ENCODE results near the gene PRKAG3. TPM values are rescaled to one million over a fixed set of nuclear protein-coding genes. Genes with fewer than 3 reads are reported as not detected.

The PRKAG3 gene
- total and polyA plus RNA-seq, 2 donors (not counting 3 experiments of a cell fraction or from before 2014, with no cell fraction given) = not detected

DNA sequence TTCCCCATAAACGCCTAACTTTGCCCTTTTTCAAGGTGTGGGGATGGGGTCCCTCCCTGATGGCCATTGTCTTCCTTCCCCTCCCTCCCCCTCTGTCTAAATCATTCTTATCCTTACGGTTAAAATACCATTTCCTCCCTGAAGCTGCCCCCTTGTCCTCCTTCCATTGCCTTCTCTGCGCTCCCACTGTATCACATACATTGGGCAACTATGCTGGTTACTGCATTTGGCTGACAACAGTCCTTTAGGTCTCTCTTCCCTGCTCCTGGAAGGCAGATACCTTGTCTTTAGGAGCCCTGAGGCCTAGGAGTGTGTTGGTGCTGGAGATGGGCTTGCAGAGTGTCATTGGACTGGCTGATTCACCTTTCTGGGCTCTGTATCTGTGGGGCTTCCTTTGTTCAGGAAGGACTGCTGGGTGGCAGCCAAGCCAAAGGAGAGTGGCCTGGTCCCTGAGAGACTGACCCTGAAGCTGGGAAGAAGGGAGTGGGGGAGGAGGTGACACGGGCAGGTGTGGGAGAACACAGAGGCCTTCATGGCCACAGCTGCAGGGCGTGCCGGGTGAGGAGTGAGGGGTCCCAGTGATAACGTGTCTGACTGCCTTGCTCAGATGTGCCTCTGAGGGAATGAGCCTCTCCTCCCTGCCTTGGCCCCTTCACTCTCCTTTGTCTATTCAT is 30.2 kb upstream of the PRKAG3 start:
- Histone ChIP-seq H3K4me3 (replicated peaks in 1 of 3; ENCODE audit: insufficient read depth in 1 of 3, low read depth in 1 of 3, low read length in 3 of 3) (no peak overlapping the region), H2AFZ (ENCODE audit: low read depth, low read length) (no peak overlapping the region), H3K9me1 (replicated peaks; ENCODE audit: control insufficient read depth, extremely low read depth, insufficient read depth, low read length) (no peaks in the 10 kb centered on the region), H3K79me2 (ENCODE audit: control insufficient read depth, insufficient read depth, low read length) (no peaks in the 10 kb centered on the region), H4K20me1 (replicated peaks; ENCODE audit: control insufficient read depth, extremely low read depth, insufficient read depth, low read length) (no peaks in the 10 kb centered on the region), H3K9me3 (replicated peaks; ENCODE audit: control insufficient read depth, insufficient read depth, low read length) (no peaks in the 10 kb centered on the region), H3K4me2 (ENCODE audit: insufficient read depth, low read length) (no peak overlapping the region), H3K9ac (replicated peaks; ENCODE audit: extremely low read depth, insufficient read depth, low read length) (no peak overlapping the region), H3K27me3 (ENCODE audit: control insufficient read depth in 2 of 2, insufficient read depth in 2 of 2, low read length in 2 of 2) (peaks cover 48 to 55% of the 10 kb centered on the region in 2 experiments), H3K4me1 (ENCODE audit: control insufficient read depth, extremely low read depth, insufficient read depth, low read length) (no peaks in the 10 kb centered on the region), H3K27ac (ENCODE audit: insufficient read depth, low read depth, low read length) (no peak overlapping the region), H3K36me3 (ENCODE audit: control insufficient read depth in 2 of 2, extremely low read depth in 1 of 2, insufficient read depth in 2 of 2, low read length in 2 of 2) (no peaks in the 10 kb centered on the region)
- no peak for DNase-seq (ENCODE audit: low read depth, low spot score)
- intact Hi-C loops (cut with micrococcal nuclease) = no loop called here
- TF ChIP-seq POLR2AphosphoS5 (IDR thresholded peaks at IDR 0.05; ENCODE audit: insufficient read depth, low read depth, low read length) = no peak
- no peak for TF ChIP-seq POLR2A (IDR thresholded peaks at IDR 0.05; ENCODE audit: low read depth, low read length)
- TF ChIP-seq, protein P1, sequence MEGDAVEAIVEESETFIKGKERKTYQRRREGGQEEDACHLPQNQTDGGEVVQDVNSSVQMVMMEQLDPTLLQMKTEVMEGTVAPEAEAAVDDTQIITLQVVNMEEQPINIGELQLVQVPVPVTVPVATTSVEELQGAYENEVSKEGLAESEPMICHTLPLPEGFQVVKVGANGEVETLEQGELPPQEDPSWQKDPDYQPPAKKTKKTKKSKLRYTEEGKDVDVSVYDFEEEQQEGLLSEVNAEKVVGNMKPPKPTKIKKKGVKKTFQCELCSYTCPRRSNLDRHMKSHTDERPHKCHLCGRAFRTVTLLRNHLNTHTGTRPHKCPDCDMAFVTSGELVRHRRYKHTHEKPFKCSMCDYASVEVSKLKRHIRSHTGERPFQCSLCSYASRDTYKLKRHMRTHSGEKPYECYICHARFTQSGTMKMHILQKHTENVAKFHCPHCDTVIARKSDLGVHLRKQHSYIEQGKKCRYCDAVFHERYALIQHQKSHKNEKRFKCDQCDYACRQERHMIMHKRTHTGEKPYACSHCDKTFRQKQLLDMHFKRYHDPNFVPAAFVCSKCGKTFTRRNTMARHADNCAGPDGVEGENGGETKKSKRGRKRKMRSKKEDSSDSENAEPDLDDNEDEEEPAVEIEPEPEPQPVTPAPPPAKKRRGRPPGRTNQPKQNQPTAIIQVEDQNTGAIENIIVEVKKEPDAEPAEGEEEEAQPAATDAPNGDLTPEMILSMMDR (IDR thresholded peaks at IDR 0.05; ENCODE audit: extremely low read depth in 1 of 2, insufficient read depth in 1 of 2, low read depth in 1 of 2, low read length in 2 of 2) = no peak
- TF ChIP-seq, protein P2, sequence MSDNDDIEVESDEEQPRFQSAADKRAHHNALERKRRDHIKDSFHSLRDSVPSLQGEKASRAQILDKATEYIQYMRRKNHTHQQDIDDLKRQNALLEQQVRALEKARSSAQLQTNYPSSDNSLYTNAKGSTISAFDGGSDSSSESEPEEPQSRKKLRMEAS (IDR thresholded peaks at IDR 0.05; ENCODE audit: insufficient read depth, insufficient read length) = no peak
- no peak for TF ChIP-seq EZH2 (IDR thresholded peaks at IDR 0.05; ENCODE audit: borderline replicate concordance, low read depth, low read length, severe bottlenecking)
- TF ChIP-seq JUN (IDR thresholded peaks at IDR 0.05; ENCODE audit: borderline replicate concordance, insufficient read depth, insufficient read length, low read depth) = no peak
- no peak for TF ChIP-seq FOS (IDR thresholded peaks at IDR 0.05; ENCODE audit: borderline replicate concordance, insufficient read depth, low read length)
- no peak for TF ChIP-seq MYC (IDR thresholded peaks at IDR 0.05; ENCODE audit: low read depth, low read length)
- no peak for TF ChIP-seq GATA2 (IDR thresholded peaks at IDR 0.05; ENCODE audit: insufficient read depth, insufficient read length, low read depth, low read length)
- CTCF ChIA-PET = interaction anchor here (1.2 to 1.8 kb wide), 2 partner anchors 31 to 293 kb away, joined by 6 read pairs; no protein-coding TSS in a partner anchor
- no TSS peak for BruUV-seq (replicated peaks)
- dilution Hi-C loops (cut with MboI; ENCODE audit: extremely low pct_ligation_motif_present, low sequenced_read_pairs) = no loop called here
- POLR2A ChIA-PET = no interaction called here
- no peak for FAIRE-seq

All from endothelial cell of umbilical vein (primary cell).